ENCODE data around the gene SERTM2.

The SERTM2 gene

GRCh38 chrX:111560801-111561200, 49.4 kb downstream of the SERTM2 start:
- no peak for DNase-seq (ENCODE audit: low read depth, low spot score)

GRCh38 chrX:111561851-111562250, 50.4 kb downstream of the SERTM2 start:
- DNase-seq (ENCODE audit: low read depth, low spot score): no peak

GRCh38 chrX:111567542-111568255, 56.3 kb downstream of the SERTM2 start:
- no peak for DNase-seq (ENCODE audit: low read depth, low spot score)

- DNase-seq (ENCODE audit: low read depth, low spot score): no peak
Observed at GRCh38 chrX:111568354-111568753, 56.9 kb downstream of the SERTM2 start.

GRCh38 chrX:111568817-111569216, 57.4 kb downstream of the SERTM2 start:
- DNase-seq (ENCODE audit: low read depth, low spot score): no peak

Data from activated naive CD8-positive, alpha-beta T cell treated with anti-CD3 and anti-CD28 coated beads, Interleukin-2, amount 50 U/mL, for 16 hours (primary cell).